IMR-90 (cell line): ENCODE results near the gene GAPT.

Experiments
- CHD1 ChIP-seq: IDR thresholded peaks from 2 replicates; pipeline ENCODE4 v1.6.1; 2012; ENCODE audit warnings: low read depth, low read length, improper control_type of control experiment
- MAZ ChIP-seq: IDR thresholded peaks from 2 replicates; pipeline ENCODE4 v1.6.1; 2012; ENCODE audit warnings: low read depth, mild to moderate bottlenecking, low read length, improper control_type of control experiment, moderate library complexity, borderline replicate concordance
- TF ChIP-seq, protein P1 (sequence below): conservative IDR thresholded peaks from 2 replicates; pipeline ENCODE4 v1.5.1; 2012; ENCODE audit warnings: mild to moderate bottlenecking, low read depth, low read length, improper control_type of control experiment

DNA sequence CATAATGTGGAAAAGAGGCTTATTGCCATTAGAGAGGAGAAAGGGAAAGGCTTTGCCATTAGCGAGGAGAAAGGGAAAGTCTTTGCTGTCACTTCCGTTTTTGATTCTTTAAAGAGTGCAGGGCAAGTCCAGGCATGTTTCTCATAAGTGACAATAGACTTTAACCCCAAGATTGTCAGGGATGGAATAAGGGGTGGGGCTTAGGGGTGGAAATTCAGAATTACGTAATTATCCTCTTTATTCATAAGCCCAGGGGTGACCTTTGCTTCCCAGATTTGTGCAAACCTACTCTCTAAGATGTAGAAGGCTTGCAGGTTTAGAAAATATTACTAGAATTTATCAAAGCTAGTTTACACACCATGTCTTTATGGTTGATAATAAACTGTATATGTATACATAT lies 29.1 kb upstream of the GAPT start:
- no peak for TF ChIP-seq MAZ
- TF ChIP-seq, protein P1, sequence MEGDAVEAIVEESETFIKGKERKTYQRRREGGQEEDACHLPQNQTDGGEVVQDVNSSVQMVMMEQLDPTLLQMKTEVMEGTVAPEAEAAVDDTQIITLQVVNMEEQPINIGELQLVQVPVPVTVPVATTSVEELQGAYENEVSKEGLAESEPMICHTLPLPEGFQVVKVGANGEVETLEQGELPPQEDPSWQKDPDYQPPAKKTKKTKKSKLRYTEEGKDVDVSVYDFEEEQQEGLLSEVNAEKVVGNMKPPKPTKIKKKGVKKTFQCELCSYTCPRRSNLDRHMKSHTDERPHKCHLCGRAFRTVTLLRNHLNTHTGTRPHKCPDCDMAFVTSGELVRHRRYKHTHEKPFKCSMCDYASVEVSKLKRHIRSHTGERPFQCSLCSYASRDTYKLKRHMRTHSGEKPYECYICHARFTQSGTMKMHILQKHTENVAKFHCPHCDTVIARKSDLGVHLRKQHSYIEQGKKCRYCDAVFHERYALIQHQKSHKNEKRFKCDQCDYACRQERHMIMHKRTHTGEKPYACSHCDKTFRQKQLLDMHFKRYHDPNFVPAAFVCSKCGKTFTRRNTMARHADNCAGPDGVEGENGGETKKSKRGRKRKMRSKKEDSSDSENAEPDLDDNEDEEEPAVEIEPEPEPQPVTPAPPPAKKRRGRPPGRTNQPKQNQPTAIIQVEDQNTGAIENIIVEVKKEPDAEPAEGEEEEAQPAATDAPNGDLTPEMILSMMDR, result no peak
- no peak for TF ChIP-seq CHD1
